Natural killer cell (primary cell): ENCODE results near the gene C17orf107. TPM values are rescaled to one million over a fixed set of nuclear protein-coding genes. Genes with fewer than 3 reads are reported as not detected.
"Not testable (repeated sequence)": the region's sequence is repeated elsewhere in the genome, so short reads cannot be mapped to it uniquely, and the experiment has no call there.

Experiments
- ATAC-seq, 3 donors: fragments of 150-1000 bp in 2 of 3; fragments of 200-7000 bp in 1 of 3; cut with Tn5 transposase; 1 replicate in 1 of 3; 2 replicates in 2 of 3; pipeline ENCODE4 v1.10.0; 2021; ENCODE audit warnings: mild to moderate bottlenecking in 2 of 3, moderate library complexity in 2 of 3
- DNase-seq, 2 donors: peaks; one replicate each; pipeline versions ENCODE4 v3.0.0 to v3.0.0-alpha.2; 2013 to 2021; ENCODE audit warnings: mixed read lengths in 1 of 2
- H3K27ac ChIP-seq: one replicate; pipeline ENCODE4 v1.5.1; 2013; ENCODE audit warnings: mild to moderate bottlenecking, low read length
- H3K27me3 ChIP-seq: one replicate; pipeline ENCODE4 v1.6.1; 2013; ENCODE audit warnings: low read length; ENCODE audit not compliant: control insufficient read depth, insufficient read depth
- H3K36me3 ChIP-seq: one replicate; pipeline ENCODE4 v1.6.1; 2013; ENCODE audit warnings: low read length; ENCODE audit not compliant: control insufficient read depth, insufficient read depth
- H3K4me1 ChIP-seq: one replicate; pipeline ENCODE4 v1.6.1; 2013; ENCODE audit warnings: low read length; ENCODE audit not compliant: control insufficient read depth, insufficient read depth
- H3K4me3 ChIP-seq: one replicate; pipeline ENCODE4 v1.5.1; 2013; ENCODE audit warnings: low read length
- H3K9me3 ChIP-seq: one replicate; pipeline ENCODE4 v1.6.1; 2013; ENCODE audit warnings: low read length; ENCODE audit not compliant: control insufficient read depth, insufficient read depth
- H3K27ac Mint-ChIP-seq, 2 donors: one replicate each; pipeline ENCODE4 v1.8.0; 2022; ENCODE audit warnings: mild to moderate bottlenecking in 2 of 2, mixed read lengths in 2 of 2, moderate library complexity in 1 of 2
- H3K27me3 Mint-ChIP-seq, 2 donors: one replicate each; pipeline ENCODE4 v1.8.0; 2022; ENCODE audit warnings: low read depth in 2 of 2, mixed read lengths in 2 of 2
- H3K36me3 Mint-ChIP-seq: one replicate; pipeline ENCODE4 v1.8.0; 2022; ENCODE audit warnings: mixed read lengths
- H3K4me1 Mint-ChIP-seq, 2 donors: one replicate each; pipeline ENCODE4 v1.8.0; 2022; ENCODE audit warnings: mixed read lengths in 2 of 2
- H3K4me3 Mint-ChIP-seq: one replicate; pipeline ENCODE4 v1.8.0; 2022; ENCODE audit warnings: mild to moderate bottlenecking, moderate library complexity, mixed read lengths
- H3K9me3 Mint-ChIP-seq, 2 donors: one replicate each; pipeline ENCODE4 v1.8.0; 2022; ENCODE audit warnings: mixed read lengths in 2 of 2
- CTCF ChIP-seq: fragments of 200-600 bp; IDR thresholded peaks from one replicate; pipeline ENCODE4 v1.8.0; 2022; ENCODE audit warnings: antibody characterized with exemption
- WGBS: methylation state at CpG from one replicate; pipeline ENCODE4 v1.1.7; 2013; ENCODE audit warnings: missing lambda C conversion rate; ENCODE audit not compliant: insufficient coverage; 5-methylcytosine and 5-hydroxymethylcytosine counted together
- intact Hi-C: fragments of 100-400 bp; cut with micrococcal nuclease; formaldehyde crosslinking; loops from one replicate; pipeline ENCODE4 v1.14.2; 2022
- total RNA-seq, 4 donors: library from RNA; stranded (reverse); fragments of 120-200 nt in 1 of 4; gene quantifications; one replicate each; pipeline versions ENCODE4 v1.2.3 to v1.2.4, GENCODE V29; 2013 to 2022

C17orf107 gene
- total RNA-seq, 3 donors from 2014 or later (not counting 1 experiment from before 2014, with no cell fraction given): 24.4 to 30.2 (median 27.5) TPM

- ATAC-seq: peak; percentile 95 to 100 (median 98)
- intact Hi-C loops: loop anchor here (1.0 kb wide), 1 partner anchor 153 kb away; no protein-coding TSS in a partner anchor
- DNase-seq: peak; percentile 71 to 84
- no peak overlapping the region for H3K27ac Mint-ChIP-seq
- no peaks in the 10 kb centered on the region for H3K27me3 Mint-ChIP-seq
- no peak overlapping the region for H3K4me3 Mint-ChIP-seq
- Histone ChIP-seq H3K9me3 (no peaks in the 10 kb centered on the region), H3K27me3 (no peaks in the 10 kb centered on the region), H3K27ac (no peak overlapping the region), H3K4me1 (peaks cover 12% of the 10 kb centered on the region), H3K36me3 (no peaks in the 10 kb centered on the region), H3K4me3 (no peak overlapping the region)
- no peaks in the 10 kb centered on the region for H3K36me3 Mint-ChIP-seq
- no peaks in the 10 kb centered on the region for H3K9me3 Mint-ChIP-seq
- peak; percentile 73 for TF ChIP-seq CTCF
- no peaks in the 10 kb centered on the region for H3K4me1 Mint-ChIP-seq
- WGBS: 31% methylated on average over 20 of the region's 20 CpGs
These were observed 9.6 kb downstream of the C17orf107 start for GRCh38 chr17:4908711-4909496.

- Mint-ChIP-seq H3K27ac (no peak overlapping the region), H3K9me3 (no peaks in the 10 kb centered on the region), H3K36me3 (no peaks in the 10 kb centered on the region), H3K27me3 (no peaks in the 10 kb centered on the region), H3K4me3 (no peak overlapping the region), H3K4me1 (no peaks in the 10 kb centered on the region)
- WGBS: 100% methylated on average over 1 of the region's 1 CpG
- peaks cover 8% of the 10 kb centered on the region for H3K4me1 ChIP-seq
- H3K27ac ChIP-seq: no peak overlapping the region
- DNase-seq: no peak
- H3K36me3 ChIP-seq: no peaks in the 10 kb centered on the region
- no peak overlapping the region for H3K4me3 ChIP-seq
- H3K9me3 ChIP-seq: no peaks in the 10 kb centered on the region
- no peaks in the 10 kb centered on the region for H3K27me3 ChIP-seq
- ATAC-seq: no peak
- intact Hi-C loops: no loop called here
- no peak for TF ChIP-seq CTCF
These were observed 14.7 kb downstream of the C17orf107 start for GRCh38 chr17:4913994-4914393.

- H3K9me3 Mint-ChIP-seq, DNase-seq, H3K4me3 Mint-ChIP-seq, H3K27me3 ChIP-seq, ATAC-seq, H3K27ac ChIP-seq, H3K27ac Mint-ChIP-seq, H3K36me3 ChIP-seq, H3K9me3 ChIP-seq, H3K4me1 ChIP-seq, H3K36me3 Mint-ChIP-seq, H3K4me1 Mint-ChIP-seq, H3K27me3 Mint-ChIP-seq, intact Hi-C loops, H3K4me3 ChIP-seq: not testable (repeated sequence)
- 96% methylated on average over 3 of the region's 4 CpGs for WGBS
These were observed 15.2 kb downstream of the C17orf107 start for GRCh38 chr17:4914551-4914950.

- Histone ChIP-seq H3K4me3 (no peak overlapping the region), H3K27me3 (no peaks in the 10 kb centered on the region), H3K36me3 (no peaks in the 10 kb centered on the region), H3K4me1 (no peaks in the 10 kb centered on the region), H3K9me3 (no peaks in the 10 kb centered on the region), H3K27ac (no peak overlapping the region)
- no peak for TF ChIP-seq CTCF
- intact Hi-C loops: no loop called here
- Mint-ChIP-seq H3K27me3 (no peaks in the 10 kb centered on the region), H3K9me3 (no peaks in the 10 kb centered on the region), H3K4me3 (no peak overlapping the region), H3K4me1 (no peaks in the 10 kb centered on the region), H3K27ac (no peak overlapping the region), H3K36me3 (no peaks in the 10 kb centered on the region)
- ATAC-seq (no peak), DNase-seq (no peak)
- WGBS: 96% methylated on average over 5 of the region's 8 CpGs
These were observed 20.2 kb downstream of the C17orf107 start for GRCh38 chr17:4919511-4920047.
